PC-9 (cell line): ENCODE measurements around the gene EDNRB. TPM values are rescaled to one million over a fixed set of nuclear protein-coding genes. Genes with fewer than 3 reads are reported as not detected.
"Not testable (repeated sequence)": the region's sequence is repeated elsewhere in the genome, so short reads cannot be mapped to it uniquely, and the experiment has no call there.

Experiments
- BruUV-seq: library from RNA; stranded (reverse); fragments of 400-500 nt; replicated peaks from 2 replicates; lab custom pipeline; 2021; lab: Mats Ljungman, UMichigan
- CTCF ChIA-PET: fragments of 300-600 bp; sonication (Branson Sonifier 250); formaldehyde crosslinking; loops from one replicate; lab custom pipeline; 2022; ENCODE audit warnings: antibody characterized with exemption; lab: Charles Lee
- POLR2A ChIA-PET: fragments of 300-600 bp; sonication (Branson Sonifier 250); formaldehyde crosslinking; loops from one replicate; lab custom pipeline; 2022; ENCODE audit warnings: antibody characterized with exemption; ENCODE audit not compliant: unreplicated experiment; lab: Charles Lee
- DNase-seq, 2 experiments: peaks; one replicate each; pipeline versions ENCODE4 v3.0.0 to v3.0.0-alpha.2; 2015 to 2022; ENCODE audit warnings: mixed read lengths in 1 of 2
- H2AFZ ChIP-seq: fragments of 200-600 bp; sonication (generic); 2 replicates; pipeline ENCODE4 v1.8.1; 2017; ENCODE audit warnings: antibody characterized with exemption
- H3F3A ChIP-seq: fragments of 200-600 bp; sonication (generic); 2 replicates; pipeline ENCODE4 v1.8.1; 2017; ENCODE audit warnings: antibody characterized with exemption, mild to moderate bottlenecking, low read depth; ENCODE audit not compliant: insufficient read depth
- H3K27ac ChIP-seq: fragments of 200-600 bp; sonication (generic); 2 replicates; pipeline ENCODE4 v1.6.1; 2016; ENCODE audit warnings: mixed run types
- H3K27me3 ChIP-seq: fragments of 200-600 bp; sonication (generic); 2 replicates; pipeline ENCODE4 v1.6.1; 2016; ENCODE audit warnings: low read depth, mixed run types; ENCODE audit not compliant: insufficient read depth
- H3K36me3 ChIP-seq: fragments of 200-600 bp; sonication (generic); 2 replicates; pipeline ENCODE4 v1.6.1; 2016; ENCODE audit warnings: low read depth, mixed run types
- H3K4me1 ChIP-seq: fragments of 200-600 bp; sonication (generic); replicated peaks from 2 replicates; pipeline ENCODE4 v1.6.1; 2016; ENCODE audit warnings: mixed run types; ENCODE audit not compliant: insufficient read depth
- H3K4me2 ChIP-seq: fragments of 200-600 bp; sonication (generic); 2 replicates; pipeline ENCODE4 v1.6.1; 2017; ENCODE audit warnings: mixed run types
- H3K4me3 ChIP-seq: fragments of 200-600 bp; sonication (generic); 2 replicates; pipeline ENCODE4 v1.6.1; 2016; ENCODE audit warnings: mixed run types
- H3K79me2 ChIP-seq: fragments of 200-600 bp; sonication (generic); 2 replicates; pipeline ENCODE4 v1.6.1; 2017; ENCODE audit warnings: low read depth, mixed run types
- H3K9me2 ChIP-seq: fragments of 200-600 bp; sonication (generic); 2 replicates; pipeline ENCODE4 v1.8.1; 2017; ENCODE audit warnings: mild to moderate bottlenecking; ENCODE audit not compliant: insufficient read depth
- H3K9me3 ChIP-seq: fragments of 200-600 bp; sonication (generic); 2 replicates; pipeline ENCODE4 v1.8.1; 2016; ENCODE audit warnings: low read depth; ENCODE audit not compliant: insufficient read depth
- H4K20me1 ChIP-seq: fragments of 200-600 bp; sonication (generic); 2 replicates; pipeline ENCODE4 v1.8.1; 2017; ENCODE audit not compliant: insufficient read depth
- CTCF ChIP-seq: fragments of 200-600 bp; sonication (generic); conservative IDR thresholded peaks from 2 replicates; pipeline ENCODE4 v1.6.1; 2017; ENCODE audit warnings: mixed run types, antibody characterized with exemption, mild to moderate bottlenecking, moderate library complexity
- EZH2 ChIP-seq: fragments of 200-600 bp; sonication (generic); IDR thresholded peaks from 2 replicates; pipeline ENCODE4 v1.8.0; 2017; ENCODE audit warnings: antibody characterized with exemption, low read depth
- intact Hi-C: fragments of 100-400 bp; cut with micrococcal nuclease; formaldehyde crosslinking; loops from one replicate; pipeline ENCODE4 v1.10.0; 2022; ENCODE audit not compliant: unreplicated experiment
- total RNA-seq: library from RNA; stranded (reverse); gene quantifications from 2 replicates; pipeline ENCODE4 v1.2.3, GENCODE V29; 2021

Gene EDNRB
- total RNA-seq, 1 experiment from 2014 or later: not detected

DNA sequence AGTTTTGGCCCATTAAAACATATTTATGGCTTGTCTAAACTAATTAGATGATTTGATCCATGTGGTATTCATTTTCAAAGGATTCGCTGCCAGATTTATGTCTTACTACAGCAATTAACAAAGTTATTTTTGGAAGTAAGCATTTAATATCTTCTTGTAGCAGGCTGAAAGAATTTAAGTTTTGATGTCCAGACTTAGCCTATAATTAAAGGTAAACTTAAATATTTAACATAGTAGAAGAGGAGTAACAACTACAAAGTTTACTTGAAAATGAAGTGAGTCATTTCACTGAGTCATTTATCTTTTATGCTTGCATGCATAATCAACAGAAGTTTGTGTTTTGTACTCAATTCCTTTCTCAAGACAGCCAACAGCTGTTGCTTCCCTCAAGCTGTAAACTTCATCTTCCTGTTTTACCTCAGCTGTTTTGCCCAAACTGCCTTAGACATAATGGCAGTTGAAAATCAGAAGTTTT is 58.1 kb downstream of the EDNRB start:
- Histone ChIP-seq H3F3A (no peaks in the 10 kb centered on the region), H4K20me1 (no peaks in the 10 kb centered on the region), H3K36me3 (no peaks in the 10 kb centered on the region), H3K4me3 (no peak overlapping the region), H3K4me1 (no peaks in the 10 kb centered on the region), H3K27me3 (no peaks in the 10 kb centered on the region), H3K4me2 (no peak overlapping the region), H3K9me3 (no peaks in the 10 kb centered on the region), H3K79me2 (no peaks in the 10 kb centered on the region), H2AFZ (no peak overlapping the region), H3K27ac (no peak overlapping the region), H3K9me2 (no peaks in the 10 kb centered on the region)
- TF ChIP-seq EZH2 (no peak), CTCF (no peak)
- ChIA-PET CTCF (no interaction called here), POLR2A (no interaction called here)
- DNase-seq: no peak
- intact Hi-C loops: no loop called here
- no TSS peak for BruUV-seq

DNA sequence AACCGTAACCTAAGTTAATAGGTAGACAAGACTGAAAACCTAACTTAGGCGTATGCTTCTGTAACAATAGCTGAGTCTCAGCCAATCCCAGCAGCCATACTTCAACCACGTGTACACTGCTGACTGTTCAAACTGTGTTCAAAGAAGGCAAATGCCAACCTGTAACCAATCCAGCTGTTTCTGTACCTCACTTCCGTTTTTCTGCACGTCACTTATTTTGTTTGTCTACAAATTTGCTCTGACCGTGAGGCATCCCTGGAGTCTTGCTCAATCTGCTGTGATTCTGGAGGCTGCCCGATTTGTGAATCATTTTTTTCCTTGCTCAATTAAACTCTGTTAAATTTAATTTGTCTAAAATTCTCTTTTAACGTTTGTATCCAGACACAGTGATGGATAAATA is 59.2 kb downstream of the EDNRB start:
- H3K27ac ChIP-seq: no peak overlapping the region
- H4K20me1 ChIP-seq: no peaks in the 10 kb centered on the region
- POLR2A ChIA-PET: no interaction called here
- H3K4me3 ChIP-seq: no peak overlapping the region
- TF ChIP-seq CTCF (no peak), EZH2 (no peak)
- BruUV-seq: no TSS peak
- H3K9me2 ChIP-seq: no peaks in the 10 kb centered on the region
- no peaks in the 10 kb centered on the region for H3K9me3 ChIP-seq
- H2AFZ ChIP-seq: no peak overlapping the region
- no peak for DNase-seq
- no peaks in the 10 kb centered on the region for H3K79me2 ChIP-seq
- no peaks in the 10 kb centered on the region for H3K36me3 ChIP-seq
- H3K4me1 ChIP-seq: no peaks in the 10 kb centered on the region
- H3K27me3 ChIP-seq: no peaks in the 10 kb centered on the region
- CTCF ChIA-PET: no interaction called here
- no peak overlapping the region for H3K4me2 ChIP-seq
- intact Hi-C loops: no loop called here
- H3F3A ChIP-seq: no peaks in the 10 kb centered on the region

GRCh38 chr13:77857531-77858209 is 61.0 kb downstream of the EDNRB start:
- CTCF ChIA-PET: no interaction called here
- no TSS peak for BruUV-seq
- no peaks in the 10 kb centered on the region for H4K20me1 ChIP-seq

DNA sequence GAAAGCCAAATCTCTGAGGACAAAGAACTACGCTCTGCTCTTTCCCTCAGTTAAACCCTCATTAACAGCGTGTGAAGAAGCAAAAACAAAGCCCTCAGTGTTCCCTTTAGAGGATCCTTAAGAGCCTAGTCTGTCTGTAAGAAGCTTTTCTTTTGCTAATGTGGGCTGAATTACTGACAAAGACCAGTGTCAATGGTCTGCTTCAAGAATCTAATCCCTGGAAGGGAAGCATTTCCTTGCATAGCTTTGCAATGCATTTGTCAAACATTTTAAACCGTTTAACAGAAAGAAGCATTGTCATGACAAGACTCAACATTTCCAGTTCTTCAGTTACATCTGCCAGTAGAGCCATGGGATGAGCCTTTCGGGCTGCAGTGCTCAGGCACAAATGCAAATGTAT is 64.9 kb downstream of the EDNRB start:
- no TSS peak for BruUV-seq
- CTCF ChIA-PET: no interaction called here
- TF ChIP-seq EZH2 (no peak), CTCF (no peak)
- H3K27me3 ChIP-seq: no peaks in the 10 kb centered on the region
- H3K9me3 ChIP-seq: no peaks in the 10 kb centered on the region
- H3K4me3 ChIP-seq: no peak overlapping the region
- no peaks in the 10 kb centered on the region for H3K9me2 ChIP-seq
- POLR2A ChIA-PET: no interaction called here
- H3F3A ChIP-seq: no peaks in the 10 kb centered on the region
- H2AFZ ChIP-seq: no peak overlapping the region
- H3K79me2 ChIP-seq: no peaks in the 10 kb centered on the region
- intact Hi-C loops: no loop called here
- H3K27ac ChIP-seq: no peak overlapping the region
- no peaks in the 10 kb centered on the region for H3K36me3 ChIP-seq
- no peak for DNase-seq
- no peak overlapping the region for H3K4me2 ChIP-seq
- no peaks in the 10 kb centered on the region for H3K4me1 ChIP-seq
- no peaks in the 10 kb centered on the region for H4K20me1 ChIP-seq

More at GRCh38 chr13:77857531-77858209, 61.0 kb downstream of the EDNRB start:
- H3K9me3 ChIP-seq: no peaks in the 10 kb centered on the region
- no peaks in the 10 kb centered on the region for H3K36me3 ChIP-seq
- H3K4me1 ChIP-seq: no peaks in the 10 kb centered on the region
- no peak overlapping the region for H3K27ac ChIP-seq
- H3F3A ChIP-seq: no peaks in the 10 kb centered on the region
- intact Hi-C loops: no loop called here
- POLR2A ChIA-PET: no interaction called here
- H3K27me3 ChIP-seq: no peaks in the 10 kb centered on the region
- H2AFZ ChIP-seq: no peak overlapping the region
- no peak for DNase-seq
- TF ChIP-seq EZH2: no peak
- no peak overlapping the region for H3K4me2 ChIP-seq
- H3K79me2 ChIP-seq: no peaks in the 10 kb centered on the region
- H3K4me3 ChIP-seq: no peak overlapping the region
- H3K9me2 ChIP-seq: no peaks in the 10 kb centered on the region

DNA sequence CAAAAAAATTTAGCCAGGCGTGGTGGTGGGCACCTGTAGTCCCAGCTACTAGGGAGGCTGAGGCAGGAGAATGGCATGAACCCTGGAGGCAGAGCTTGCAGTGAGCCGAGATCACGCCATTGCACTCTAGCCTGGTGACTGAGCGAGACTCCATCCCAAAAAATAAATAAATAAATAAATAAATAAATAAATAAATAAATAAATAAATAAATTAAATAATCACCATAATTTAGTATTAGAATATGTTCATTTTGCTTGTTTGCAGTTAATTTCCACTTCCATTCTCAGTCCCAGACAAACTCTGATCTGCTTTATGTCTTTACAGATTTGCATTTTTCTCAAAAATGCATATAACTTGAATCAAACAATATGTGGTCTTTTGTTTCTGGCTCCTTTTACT is 70.6 kb downstream of the EDNRB start:
- H3K36me3 ChIP-seq, intact Hi-C loops, H3K4me1 ChIP-seq, H3K4me2 ChIP-seq, H4K20me1 ChIP-seq, H3K9me2 ChIP-seq, DNase-seq, H3K4me3 ChIP-seq, H3F3A ChIP-seq, POLR2A ChIA-PET, H3K27me3 ChIP-seq, H3K9me3 ChIP-seq, H3K79me2 ChIP-seq, H3K27ac ChIP-seq, BruUV-seq, CTCF ChIA-PET, H2AFZ ChIP-seq: not testable (repeated sequence)
